ENCODE results near the gene ELMOD1.

Gene ELMOD1

DNA sequence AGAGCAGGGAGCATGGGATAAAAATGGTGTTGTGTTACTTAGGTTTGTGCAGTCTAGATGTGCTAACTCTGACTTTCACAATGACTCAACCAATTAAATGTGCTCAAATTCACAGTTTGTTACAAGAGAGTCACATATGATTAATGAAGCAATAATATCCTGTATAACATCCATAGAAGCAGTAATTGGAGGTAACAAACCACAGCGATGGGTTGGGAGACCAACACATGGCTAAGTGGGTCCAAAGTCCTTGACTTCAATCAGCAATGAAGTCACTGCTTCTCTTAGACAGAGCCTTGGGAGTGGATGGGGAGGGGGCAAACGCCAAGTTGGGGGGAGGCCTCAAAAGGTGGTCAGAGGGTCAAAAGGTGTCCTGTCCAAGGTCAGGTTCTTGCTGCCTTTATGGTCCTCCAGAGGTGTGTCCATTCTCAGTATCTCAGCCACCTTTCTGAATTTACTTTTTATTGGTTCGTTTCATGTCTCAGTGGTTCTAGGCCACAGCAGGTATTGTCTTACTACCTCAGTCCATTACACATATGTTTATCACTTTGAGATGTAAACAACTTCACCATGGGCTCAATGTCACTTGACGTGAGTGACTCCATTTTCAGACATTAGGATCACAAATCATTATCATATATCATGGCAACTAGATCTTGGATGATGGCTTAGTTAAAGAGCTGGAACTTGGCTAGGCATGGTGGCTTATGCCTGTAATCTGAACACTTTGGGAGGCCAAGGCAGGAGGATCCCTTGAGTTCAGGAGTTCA is 88.5 kb downstream of the ELMOD1 start:
- no peak for TF ChIP-seq CTCF (IDR thresholded peaks at IDR 0.05; ENCODE audit: extremely low read depth, insufficient read depth, missing control alignments)
- in situ Hi-C loops (cut with MboI; ENCODE audit: low pct_unique_long_range_greater_than_20kb, low sequenced_read_pairs, unreplicated experiment): loop anchor here (10.0 kb wide), 1 partner anchor 105 kb away; no protein-coding TSS in a partner anchor
- DNase-seq (ENCODE audit: low spot score): no peak

DNA sequence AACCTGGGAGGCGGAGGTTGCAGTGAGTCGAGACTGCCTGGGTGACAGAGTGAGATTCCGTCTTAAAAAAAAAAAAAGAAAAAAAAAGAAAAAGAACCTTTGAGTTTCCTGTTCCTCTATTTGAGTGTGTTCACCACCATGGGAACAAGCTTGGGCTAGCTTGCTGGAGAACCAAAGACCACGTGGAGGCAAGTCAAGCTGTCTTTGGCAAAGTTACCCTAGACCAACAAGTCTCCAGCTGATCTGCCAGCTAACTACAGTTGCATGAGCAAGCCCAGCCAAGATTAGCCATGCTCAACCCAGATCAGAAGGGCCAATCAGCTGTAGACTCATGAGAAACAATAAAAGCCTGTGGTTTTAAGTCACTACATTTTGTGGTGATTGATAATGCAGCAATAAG is 91.2 kb downstream of the ELMOD1 start:
- TF ChIP-seq CTCF (IDR thresholded peaks at IDR 0.05; ENCODE audit: extremely low read depth, insufficient read depth, missing control alignments): no peak
- in situ Hi-C loops (cut with MboI; ENCODE audit: low pct_unique_long_range_greater_than_20kb, low sequenced_read_pairs, unreplicated experiment): loop anchor here (10.0 kb wide), 1 partner anchor 107 kb away; no protein-coding TSS in a partner anchor
- DNase-seq (ENCODE audit: low spot score): no peak

GRCh38 chr11:107682572-107682971 is 91.6 kb downstream of the ELMOD1 start:
- in situ Hi-C loops (cut with MboI; ENCODE audit: low pct_unique_long_range_greater_than_20kb, low sequenced_read_pairs, unreplicated experiment): loop anchor here (10.0 kb wide), 1 partner anchor 108 kb away; no protein-coding TSS in a partner anchor
- no peak for DNase-seq (ENCODE audit: low spot score)
- TF ChIP-seq CTCF (IDR thresholded peaks at IDR 0.05; ENCODE audit: extremely low read depth, insufficient read depth, missing control alignments): no peak

DNA sequence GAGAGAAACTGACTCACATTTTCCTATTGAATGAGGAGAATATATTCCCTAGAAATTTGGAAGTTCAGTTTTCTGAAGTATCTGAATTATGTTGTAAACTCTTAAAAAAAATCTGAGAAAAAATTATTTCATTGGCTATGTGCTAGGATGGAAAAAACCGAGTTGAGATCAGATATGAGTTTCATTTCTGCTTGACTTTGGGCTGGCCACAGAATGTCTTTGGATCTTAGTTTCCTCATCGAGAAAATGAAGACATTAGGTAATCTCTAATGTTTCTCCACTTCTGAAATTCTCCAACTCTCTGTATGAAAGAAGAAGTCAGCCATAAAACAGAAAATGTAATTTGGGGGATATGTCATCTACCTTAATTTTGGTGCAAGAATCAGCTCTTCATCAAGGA is 92.1 kb downstream of the ELMOD1 start:
- in situ Hi-C loops (cut with MboI; ENCODE audit: low pct_unique_long_range_greater_than_20kb, low sequenced_read_pairs, unreplicated experiment): loop anchor here (10.0 kb wide), 1 partner anchor 108 kb away; no protein-coding TSS in a partner anchor
- DNase-seq (ENCODE audit: low spot score): no peak
- no peak for TF ChIP-seq CTCF (IDR thresholded peaks at IDR 0.05; ENCODE audit: extremely low read depth, insufficient read depth, missing control alignments)

- TF ChIP-seq CTCF (IDR thresholded peaks at IDR 0.05; ENCODE audit: extremely low read depth, insufficient read depth, missing control alignments): peak; percentile 5
- in situ Hi-C loops (cut with MboI; ENCODE audit: low pct_unique_long_range_greater_than_20kb, low sequenced_read_pairs, unreplicated experiment): loop anchor here (10.0 kb wide), 1 partner anchor 109 kb away; no protein-coding TSS in a partner anchor
- DNase-seq (ENCODE audit: low spot score): no peak
Measured at GRCh38 chr11:107683807-107684206, 92.9 kb downstream of the ELMOD1 start.

- no peak for TF ChIP-seq CTCF (IDR thresholded peaks at IDR 0.05; ENCODE audit: extremely low read depth, insufficient read depth, missing control alignments)
- in situ Hi-C loops (cut with MboI; ENCODE audit: low pct_unique_long_range_greater_than_20kb, low sequenced_read_pairs, unreplicated experiment): loop anchor here (10.0 kb wide), 1 partner anchor 114 kb away; no protein-coding TSS in a partner anchor
- DNase-seq (ENCODE audit: low spot score): no peak
Measured at GRCh38 chr11:107688322-107688918, 97.5 kb downstream of the ELMOD1 start.

Measured in GM13977 (cell line).